Glomerular visceral epithelial cell (primary cell): ENCODE data around the gene PDLIM7.

Experiments used
- DNase-seq: peaks from one replicate; pipeline ENCODE4 v3.0.0-alpha.2; 2016; ENCODE audit errors: extremely low spot score

Gene PDLIM7

GRCh38 chr5:177507165-177507564 is 9.8 kb upstream of the PDLIM7 start:
- no peak for DNase-seq

DNA sequence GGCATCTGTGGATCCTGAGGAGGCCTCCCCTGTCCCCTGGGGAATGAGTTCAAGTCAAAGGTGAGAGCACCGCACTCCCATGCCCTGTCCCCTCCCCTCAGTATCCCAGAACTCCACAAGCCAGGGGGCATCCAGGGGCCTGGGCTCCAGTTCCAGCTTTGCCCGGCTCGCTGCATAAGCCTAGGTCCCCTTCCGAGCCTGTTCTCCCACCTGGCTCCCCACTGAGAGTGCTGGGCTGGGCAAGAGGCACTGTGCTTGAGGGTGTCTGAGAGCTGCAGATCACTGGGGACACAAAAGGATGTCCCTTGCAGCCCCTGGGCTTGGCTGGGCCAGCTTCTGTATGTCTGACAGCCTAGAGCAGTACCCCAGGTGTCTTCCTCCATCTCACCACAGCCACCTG is 7.7 kb upstream of the PDLIM7 start:
- DNase-seq = no peak

DNA sequence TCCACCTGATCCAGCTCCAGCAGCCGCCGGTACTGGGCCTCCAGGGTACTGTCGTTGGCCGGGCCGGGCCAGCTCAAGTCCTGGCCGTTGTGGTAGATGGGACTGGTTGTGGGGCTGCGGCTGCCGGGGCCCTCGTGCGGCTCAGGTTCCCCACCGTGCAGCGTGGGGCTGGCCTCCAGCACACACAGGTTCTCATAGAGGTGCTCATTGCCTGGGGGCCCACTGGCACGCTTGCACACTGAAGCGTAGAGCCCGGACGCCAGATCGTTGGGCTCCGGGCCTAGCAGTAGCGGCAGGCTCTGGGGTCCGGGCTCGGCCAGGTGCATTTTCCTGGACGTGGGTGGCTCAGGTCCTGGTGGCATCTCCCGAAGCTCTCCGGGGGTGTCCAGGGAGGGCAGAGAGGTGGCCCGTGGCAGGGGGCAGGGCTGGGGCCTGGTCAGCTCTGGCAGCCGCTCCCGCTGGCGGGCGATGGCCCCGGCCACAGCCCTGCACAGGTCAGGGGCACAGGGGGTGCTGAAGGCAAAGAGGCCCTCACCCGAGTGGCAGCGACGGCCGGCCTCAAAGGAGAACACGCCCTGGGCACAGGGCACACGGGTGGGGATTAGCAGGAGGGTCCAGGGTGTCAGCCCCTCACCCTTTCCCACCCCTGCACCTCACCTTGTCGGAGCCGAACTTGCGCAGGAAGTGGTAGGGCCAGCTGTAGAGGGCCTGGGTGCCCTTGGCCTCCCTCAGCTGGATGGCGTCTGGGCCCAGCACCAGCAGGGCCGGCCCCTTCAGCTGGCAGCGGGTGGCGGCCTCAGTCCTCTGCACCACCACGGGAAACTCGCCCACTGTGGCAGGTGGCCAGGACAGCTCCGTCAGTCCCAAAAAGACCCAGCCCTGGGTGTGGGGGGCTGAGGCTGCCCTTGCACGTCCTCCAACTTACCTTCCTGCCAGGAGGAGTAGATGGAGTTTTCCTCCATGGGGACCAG is 7.0 kb upstream of the PDLIM7 start:
- DNase-seq = no peak

- no peak for DNase-seq
Measured at GRCh38 chr5:177503351-177504085, 6.1 kb upstream of the PDLIM7 start.

DNA sequence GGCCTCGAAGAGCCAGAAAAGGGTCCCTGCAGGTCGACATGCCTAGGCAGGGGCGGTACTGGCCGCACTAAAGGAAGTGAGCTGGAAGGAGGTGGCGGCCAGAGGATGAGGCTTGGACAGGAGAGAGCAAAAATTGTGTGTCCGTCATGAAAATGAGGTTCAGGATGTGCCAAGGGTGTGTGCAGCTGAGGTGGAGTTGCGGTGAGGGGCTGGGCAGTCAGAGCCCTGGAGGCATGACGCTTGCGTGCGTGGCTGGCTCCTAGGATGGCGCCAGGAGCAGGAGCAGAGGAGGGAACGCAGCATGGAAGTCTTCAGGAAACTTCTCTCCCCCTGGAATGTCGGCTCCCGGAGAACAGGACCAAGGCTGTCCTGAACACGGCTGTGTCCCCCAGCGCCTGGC is 5.5 kb upstream of the PDLIM7 start:
- no peak for DNase-seq

GRCh38 chr5:177501874-177502678 is 4.7 kb upstream of the PDLIM7 start:
- no peak for DNase-seq

DNA sequence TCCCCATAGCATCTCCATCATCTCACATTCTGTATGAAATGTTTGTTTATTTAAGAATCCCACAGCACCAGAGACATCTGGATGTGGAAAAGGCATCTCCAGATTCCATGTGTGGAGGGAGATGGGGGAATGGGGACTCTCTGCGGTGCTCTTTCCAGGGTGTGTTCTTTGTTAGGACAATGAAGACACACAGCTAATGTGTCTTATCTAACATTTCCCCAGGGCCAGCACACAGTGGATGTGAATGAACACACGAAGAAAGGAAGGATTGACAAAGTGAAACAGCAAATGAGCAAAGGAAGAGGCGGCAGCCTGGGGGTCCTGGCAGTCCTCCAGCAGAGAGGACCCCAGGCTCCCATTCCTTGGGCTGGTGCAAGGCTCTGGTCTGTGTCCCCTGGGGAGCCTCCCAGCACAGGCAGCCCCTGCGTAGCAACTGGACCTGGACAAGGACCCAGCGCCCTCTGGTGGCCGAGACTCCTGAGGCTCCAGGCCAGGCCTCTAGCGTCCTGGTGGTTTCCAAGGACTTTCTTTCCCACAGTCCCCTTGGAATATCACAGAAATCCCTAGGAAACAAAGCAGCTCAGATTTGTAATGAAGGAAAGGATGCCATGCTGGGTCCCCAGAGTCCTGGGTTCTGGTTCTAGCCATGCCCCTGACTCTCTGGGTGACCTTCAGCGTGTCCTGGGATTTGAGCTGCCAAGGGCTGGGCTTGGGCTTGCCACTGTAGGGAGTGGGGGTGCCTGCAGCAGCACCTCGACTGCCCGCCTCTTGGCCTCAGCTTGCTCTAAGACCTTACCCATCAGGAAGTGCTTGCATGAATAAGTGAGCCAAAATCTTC is 3.5 kb upstream of the PDLIM7 start:
- peak; percentile 86 for DNase-seq

DNA sequence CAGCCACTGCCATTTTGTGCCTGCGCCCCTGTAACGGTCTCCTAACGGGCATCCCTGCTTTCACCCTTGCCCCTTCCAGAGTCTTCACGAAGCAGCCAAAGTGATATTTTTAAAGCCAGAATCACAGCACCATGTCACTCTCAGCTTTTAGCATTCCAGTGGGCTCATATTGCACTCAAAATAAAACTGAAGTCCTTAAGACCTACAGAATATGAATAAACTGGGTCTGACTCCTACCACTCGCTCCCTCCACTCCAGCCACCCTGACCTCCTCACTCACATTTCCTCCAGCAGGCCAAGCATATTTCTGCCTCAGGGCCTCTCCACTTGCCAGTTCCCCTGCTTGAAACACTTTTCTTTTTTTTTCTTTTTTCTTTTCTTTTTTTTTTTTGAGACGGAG is 2.4 kb upstream of the PDLIM7 start:
- no peak for DNase-seq

GRCh38 chr5:177498013-177498787 is 796 bp upstream of the PDLIM7 start:
- no peak for DNase-seq

- DNase-seq = peak; percentile 95
Measured at GRCh38 chr5:177496727-177497291, 595 bp downstream of the PDLIM7 start.

GRCh38 chr5:177496070-177496726 is 1.2 kb downstream of the PDLIM7 start:
- peak; percentile 80 for DNase-seq

DNA sequence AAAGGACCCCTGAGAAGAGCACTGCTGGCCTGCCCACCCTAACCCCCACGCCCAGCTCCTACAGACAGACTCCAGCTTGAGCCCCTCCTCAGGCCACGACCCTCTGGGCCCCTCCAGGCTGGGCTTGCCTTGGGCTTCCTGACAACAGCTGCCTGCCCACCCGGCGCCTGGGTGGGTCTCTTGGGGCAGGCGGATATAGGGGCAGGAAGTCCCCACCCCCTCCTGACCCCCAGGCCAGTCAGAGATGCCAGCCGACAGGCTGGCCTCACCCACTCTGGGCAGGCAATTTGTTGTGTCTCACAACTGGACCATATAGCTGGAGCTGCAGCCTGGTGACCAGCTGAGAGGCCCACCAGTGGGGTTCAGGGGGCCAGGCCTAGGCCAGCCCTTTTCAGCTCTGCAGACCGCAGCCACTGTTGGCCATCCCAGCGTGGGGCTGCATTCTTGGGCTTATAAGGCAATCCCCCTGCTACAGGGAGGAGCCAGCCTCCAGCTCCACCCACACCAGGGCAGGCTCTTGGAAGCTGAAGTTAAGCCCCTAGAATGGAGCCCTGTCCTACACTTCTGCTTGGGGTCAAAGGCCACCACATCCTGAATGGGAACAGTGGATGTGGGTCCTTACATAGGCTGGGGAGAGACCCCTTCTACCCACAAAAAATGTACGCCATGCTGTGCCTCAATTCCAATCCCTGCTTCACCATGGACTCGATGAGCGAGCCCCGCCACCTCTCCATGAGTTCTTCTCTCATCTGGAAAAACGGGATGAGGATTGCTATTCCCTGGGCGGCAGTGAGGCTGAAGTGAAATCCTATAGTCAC is 2.0 kb downstream of the PDLIM7 start:
- DNase-seq = peak; percentile 99

- peak; percentile 99 for DNase-seq
Measured at GRCh38 chr5:177494346-177495195, 2.8 kb downstream of the PDLIM7 start.

DNA sequence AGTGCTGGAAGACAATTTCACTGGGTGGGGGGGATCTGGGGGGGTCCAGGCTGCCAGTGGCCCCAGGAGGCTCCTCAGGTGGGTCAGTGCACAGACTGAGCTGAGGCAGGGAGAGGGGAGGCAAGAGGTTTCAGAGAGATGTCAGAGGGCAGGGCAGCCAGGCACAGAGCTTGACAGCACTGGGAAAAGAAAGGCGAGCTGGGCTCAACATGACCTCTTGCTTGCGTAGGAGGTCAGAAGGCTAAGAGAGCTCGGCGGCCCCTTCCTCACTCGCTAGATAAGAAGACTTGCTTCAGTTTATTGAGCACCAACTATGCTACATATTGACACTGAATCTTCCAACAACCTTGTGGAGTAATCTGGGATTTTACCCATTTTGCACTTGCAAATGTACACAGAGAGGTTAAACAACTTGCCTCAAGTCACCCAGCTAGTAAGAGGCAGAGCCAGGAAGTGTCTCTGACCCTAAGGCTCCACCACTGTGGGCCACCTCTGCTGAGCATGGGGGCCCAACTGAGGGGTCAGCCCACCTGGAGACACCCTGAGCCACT is 3.5 kb downstream of the PDLIM7 start:
- DNase-seq = no peak

- no peak for DNase-seq
Measured at GRCh38 chr5:177492841-177493240, 4.6 kb downstream of the PDLIM7 start.

DNA sequence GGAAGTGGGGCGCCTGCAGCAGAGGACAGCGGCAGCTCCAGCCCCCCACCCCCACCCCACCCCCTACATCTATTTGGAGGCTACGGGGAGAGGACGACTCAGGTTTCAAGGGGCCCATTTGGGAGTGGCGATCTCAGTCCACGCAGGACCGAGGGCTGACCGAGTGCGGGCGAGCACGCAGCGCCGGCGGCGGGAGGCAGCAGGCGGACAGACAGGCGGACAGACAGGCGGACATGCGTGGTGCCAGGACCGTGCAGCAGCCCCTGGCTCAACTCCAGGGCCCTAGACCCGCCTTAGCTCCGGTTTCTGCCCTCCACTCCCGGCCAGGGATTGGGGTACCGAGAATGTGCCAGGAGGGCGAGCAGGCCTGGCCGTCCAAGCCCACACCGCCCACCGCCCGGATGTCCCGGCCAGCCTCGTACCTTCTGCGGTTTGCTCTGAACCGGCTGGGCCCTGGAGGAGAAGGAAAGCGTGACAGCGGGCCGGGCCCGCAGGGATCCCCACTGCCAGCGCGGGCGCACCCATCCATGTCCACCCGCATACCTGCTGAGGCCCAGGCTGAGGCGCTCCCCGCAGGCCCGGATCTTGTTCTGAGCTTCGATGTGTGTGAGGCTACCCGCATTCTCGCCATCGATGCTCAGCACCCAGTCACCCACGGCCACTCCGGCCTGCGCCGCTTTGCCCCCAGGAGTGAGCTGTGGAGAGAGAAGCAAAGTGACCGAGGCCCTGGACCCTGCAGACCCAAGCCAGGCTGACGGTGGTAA is 5.2 kb downstream of the PDLIM7 start:
- no peak for DNase-seq
